DND-41 (cell line): Measurements from ENCODE around the gene TMA7.

Source experiments
- EZH2 ChIP-seq: IDR thresholded peaks from 3 replicates; pipeline ENCODE4 v1.6.1; 2012; ENCODE audit warnings: borderline replicate concordance, low read depth, mild to moderate bottlenecking, moderate library complexity, low read length, inconsistent platforms; ENCODE audit not compliant: severe bottlenecking
- TF ChIP-seq, protein P1 (sequence below): IDR thresholded peaks from 2 replicates; pipeline ENCODE4 v1.5.1; 2012; ENCODE audit warnings: borderline replicate concordance, low read length, moderate library complexity, mild to moderate bottlenecking; ENCODE audit not compliant: poor library complexity, severe bottlenecking; ENCODE audit errors: extremely low read depth

- TF ChIP-seq, protein P1, sequence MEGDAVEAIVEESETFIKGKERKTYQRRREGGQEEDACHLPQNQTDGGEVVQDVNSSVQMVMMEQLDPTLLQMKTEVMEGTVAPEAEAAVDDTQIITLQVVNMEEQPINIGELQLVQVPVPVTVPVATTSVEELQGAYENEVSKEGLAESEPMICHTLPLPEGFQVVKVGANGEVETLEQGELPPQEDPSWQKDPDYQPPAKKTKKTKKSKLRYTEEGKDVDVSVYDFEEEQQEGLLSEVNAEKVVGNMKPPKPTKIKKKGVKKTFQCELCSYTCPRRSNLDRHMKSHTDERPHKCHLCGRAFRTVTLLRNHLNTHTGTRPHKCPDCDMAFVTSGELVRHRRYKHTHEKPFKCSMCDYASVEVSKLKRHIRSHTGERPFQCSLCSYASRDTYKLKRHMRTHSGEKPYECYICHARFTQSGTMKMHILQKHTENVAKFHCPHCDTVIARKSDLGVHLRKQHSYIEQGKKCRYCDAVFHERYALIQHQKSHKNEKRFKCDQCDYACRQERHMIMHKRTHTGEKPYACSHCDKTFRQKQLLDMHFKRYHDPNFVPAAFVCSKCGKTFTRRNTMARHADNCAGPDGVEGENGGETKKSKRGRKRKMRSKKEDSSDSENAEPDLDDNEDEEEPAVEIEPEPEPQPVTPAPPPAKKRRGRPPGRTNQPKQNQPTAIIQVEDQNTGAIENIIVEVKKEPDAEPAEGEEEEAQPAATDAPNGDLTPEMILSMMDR = no peak
- TF ChIP-seq EZH2 = no peak
These were observed 28.3 kb downstream of the TMA7 start for GRCh38 chr3:48468329-48468731.
